AG09309 (cell line): ENCODE measurements around the gene PTCHD1.

Source experiments
- DNase-seq: peaks from one replicate; pipeline ENCODE4 v3.0.0-alpha.2; 2010; ENCODE audit warnings: low read depth
- H3K4me3 ChIP-seq: 2 replicates; pipeline ENCODE4 v1.5.1; 2011; ENCODE audit warnings: mild to moderate bottlenecking, low read depth, low read length, moderate library complexity; ENCODE audit not compliant: control insufficient read depth
- CTCF ChIP-seq: IDR thresholded peaks from 2 replicates; pipeline ENCODE4 v1.5.1; 2011; ENCODE audit warnings: mild to moderate bottlenecking, low read depth, low read length, inconsistent platforms; ENCODE audit not compliant: insufficient read depth, control insufficient read depth; ENCODE audit errors: missing control alignments

PTCHD1 gene

GRCh38 chrX:23372220-23372902 is 37.7 kb downstream of the PTCHD1 start:
- H3K4me3 ChIP-seq = no peak overlapping the region
- no peak for TF ChIP-seq CTCF
- no peak for DNase-seq

GRCh38 chrX:23373129-23373804 is 38.6 kb downstream of the PTCHD1 start:
- no peak for TF ChIP-seq CTCF
- H3K4me3 ChIP-seq = no peak overlapping the region
- DNase-seq = peak; percentile 21

- H3K4me3 ChIP-seq = no peak overlapping the region
- DNase-seq = no peak
- no peak for TF ChIP-seq CTCF
Measured at GRCh38 chrX:23374291-23374690, 39.6 kb downstream of the PTCHD1 start.

GRCh38 chrX:23376581-23376980 is 41.9 kb downstream of the PTCHD1 start:
- TF ChIP-seq CTCF = no peak
- no peak overlapping the region for H3K4me3 ChIP-seq
- DNase-seq = no peak

GRCh38 chrX:23380581-23380980 is 45.9 kb downstream of the PTCHD1 start:
- no peak overlapping the region for H3K4me3 ChIP-seq
- TF ChIP-seq CTCF = no peak
- no peak for DNase-seq

GRCh38 chrX:23381099-23382087 is 46.7 kb downstream of the PTCHD1 start:
- TF ChIP-seq CTCF = no peak
- H3K4me3 ChIP-seq = no peak overlapping the region
- no peak for DNase-seq
